Midbrain (tissue), 1 donor: ENCODE results near the gene CCR1.
A peak's percentile ranks its signal among the peaks of the same experiment; 100 is the strongest.

ENCODE experiments used
- DNase-seq: peaks from one replicate; lab custom pipeline; 2025; lab: John Stamatoyannopoulos, UW

The CCR1 gene

DNA sequence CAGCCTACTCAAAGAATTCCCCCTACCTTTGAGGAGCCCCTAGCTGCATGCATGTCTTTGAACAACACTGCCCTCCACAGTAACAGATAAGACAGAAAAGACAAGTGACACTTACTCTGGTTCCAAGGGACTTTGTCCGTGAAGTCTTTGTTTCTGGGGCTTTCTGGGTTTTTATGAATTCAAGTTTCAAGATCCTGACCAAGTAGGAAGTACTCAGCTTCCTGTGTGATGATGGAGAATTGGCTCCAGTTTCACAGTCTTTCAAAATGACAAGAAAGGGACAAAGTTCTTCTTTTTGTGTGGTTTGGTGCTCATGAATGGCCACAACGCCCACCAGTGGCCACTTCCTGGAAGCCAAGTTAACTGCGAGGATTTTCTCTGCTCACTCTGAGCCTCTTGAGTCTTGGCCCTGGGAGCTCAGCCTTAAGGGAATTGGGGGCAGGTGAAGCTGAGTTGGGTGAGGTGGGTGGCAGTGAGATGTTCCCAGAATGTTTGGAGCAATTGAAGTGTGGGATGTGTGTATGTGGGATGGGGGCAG is at the start of gene CCR1:
Gene CCR1 (minus strand): TSS at position 147 of the 538 bp plus-strand sequence. CDS start 4,000 bp downstream, outside the sequence.
- peak; percentile 49 for DNase-seq

DNA sequence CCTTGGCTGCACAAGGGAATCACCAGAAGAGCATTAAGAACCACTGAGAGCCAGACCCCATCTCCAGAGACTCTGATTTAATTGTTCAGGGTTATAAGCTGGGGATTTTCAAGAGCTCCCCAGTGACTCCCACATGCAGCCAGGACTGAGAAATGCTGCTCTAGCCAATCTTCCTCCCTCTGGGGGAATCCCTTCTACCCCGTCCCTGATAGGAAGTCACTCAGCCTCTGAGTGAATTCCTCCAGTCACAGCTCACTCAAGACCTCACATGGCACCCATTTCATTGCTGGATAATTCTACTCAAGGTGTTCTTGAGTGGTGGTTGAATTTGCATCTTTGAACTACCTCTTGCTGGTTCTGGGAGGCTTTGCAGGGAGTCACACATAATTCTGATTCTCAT is 44.9 kb upstream of the CCR1 start:
- no peak for DNase-seq

DNA sequence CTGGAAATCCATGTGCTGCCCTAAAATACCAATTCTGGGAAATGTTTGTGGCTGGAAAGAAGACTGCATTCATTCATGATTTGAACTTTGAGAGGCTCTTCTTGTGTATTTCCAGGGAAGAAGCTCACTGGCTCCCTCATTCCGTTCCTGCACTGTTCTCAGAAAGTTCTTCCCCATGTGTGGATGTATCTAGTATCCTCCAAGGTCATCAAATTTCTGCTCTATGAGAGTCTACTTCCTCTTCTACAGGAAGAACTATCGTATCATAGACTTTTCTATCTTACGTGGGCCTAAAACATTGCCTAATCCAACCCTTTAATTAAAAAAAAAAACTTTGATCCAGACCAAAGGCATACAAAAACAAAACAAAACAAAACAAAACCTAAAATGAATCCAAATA is 37.0 kb upstream of the CCR1 start:
- peak; percentile 1 for DNase-seq

DNA sequence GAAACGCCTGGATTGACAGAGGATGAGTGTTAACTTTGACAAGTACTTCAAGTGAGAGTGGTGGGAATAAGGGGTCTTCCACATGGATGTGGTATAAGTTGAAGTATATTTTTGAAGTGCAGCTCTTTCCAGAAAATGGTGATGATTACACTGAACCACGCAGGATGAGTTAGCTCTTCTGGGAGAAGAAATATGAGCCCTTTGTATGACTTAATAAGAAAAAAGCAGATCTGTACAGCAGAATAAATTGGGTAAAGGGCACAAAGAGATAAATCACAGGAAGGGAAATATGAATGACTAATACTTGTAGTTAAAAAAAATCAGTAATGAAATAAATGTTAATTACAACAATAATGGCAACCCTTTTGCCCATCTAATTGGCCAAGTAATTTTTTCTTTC is 35.4 kb upstream of the CCR1 start:
- no peak for DNase-seq

DNA sequence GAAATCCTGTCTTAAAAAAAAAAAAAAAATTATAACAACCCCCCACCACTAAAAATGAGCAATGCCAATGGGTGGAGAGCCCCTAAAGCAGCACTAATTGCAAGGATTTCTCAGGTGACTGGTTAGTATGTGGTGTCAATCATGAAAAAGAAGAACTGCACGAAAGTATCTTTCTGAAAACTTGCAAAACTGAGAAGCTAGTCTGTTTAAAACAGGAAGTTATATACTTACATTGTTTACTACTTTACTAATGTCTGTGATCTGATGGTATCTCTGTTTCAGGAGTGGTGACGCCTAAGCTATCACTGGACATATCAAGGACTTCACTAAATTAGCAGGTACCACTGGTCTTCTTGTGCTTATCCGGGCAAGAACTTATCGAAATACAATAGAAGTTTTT is 34.0 kb upstream of the CCR1 start, which contains the start of gene CCR3:
Gene CCR3 (plus strand): TSS at position 341 of the 400 bp plus-strand sequence. CDS start 22,699 bp downstream, outside the sequence.
- DNase-seq, result no peak

DNA sequence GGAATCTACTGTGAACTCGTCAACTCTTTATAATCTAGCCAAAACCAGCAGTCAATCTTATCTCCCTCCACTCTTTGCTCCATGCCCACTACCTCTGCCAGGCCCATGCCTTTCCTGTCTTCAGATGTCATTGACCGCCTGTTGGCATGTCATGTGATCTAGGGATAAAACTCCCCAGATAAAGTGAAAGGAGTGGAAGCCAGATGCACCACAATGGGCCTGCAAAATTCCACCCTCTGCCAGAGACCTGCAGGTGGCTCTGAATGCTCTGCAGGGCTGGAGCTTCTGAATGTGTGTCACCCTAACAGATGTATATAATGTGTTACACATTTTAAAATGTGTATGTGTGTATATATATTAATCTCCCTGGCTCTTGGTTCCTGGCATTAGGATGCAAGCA is 31.8 kb upstream of the CCR1 start:
- no peak for DNase-seq

DNA sequence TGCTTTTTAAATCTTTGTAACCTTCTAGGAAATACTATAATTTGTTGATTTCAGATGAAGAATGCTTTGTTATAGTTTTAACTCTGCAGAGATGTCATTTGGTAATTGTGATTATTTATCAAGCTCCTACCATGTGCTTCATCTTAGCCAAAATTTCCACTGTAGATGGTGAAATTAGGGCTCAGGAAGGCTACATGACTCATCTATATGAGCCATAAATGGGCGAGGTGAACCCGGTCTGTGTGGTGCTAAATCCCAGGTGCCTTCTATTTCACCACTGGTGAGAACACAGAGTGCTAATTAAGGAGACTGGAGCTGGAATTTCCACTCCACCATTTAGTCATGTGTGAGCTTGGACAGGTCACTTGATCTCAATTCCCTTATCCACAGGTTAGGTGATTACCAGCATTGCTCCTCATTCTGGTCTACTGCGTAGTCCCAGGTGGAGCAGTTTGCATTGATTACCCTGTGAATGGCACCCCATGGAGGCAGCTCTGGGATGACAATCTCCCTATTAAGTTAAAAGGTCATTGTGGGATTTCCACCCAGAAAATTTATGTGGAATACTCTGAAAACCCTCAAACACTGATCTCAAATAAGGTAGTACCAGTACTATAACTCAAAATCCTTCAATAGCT is 31.3 kb upstream of the CCR1 start:
- DNase-seq, result no peak

DNA sequence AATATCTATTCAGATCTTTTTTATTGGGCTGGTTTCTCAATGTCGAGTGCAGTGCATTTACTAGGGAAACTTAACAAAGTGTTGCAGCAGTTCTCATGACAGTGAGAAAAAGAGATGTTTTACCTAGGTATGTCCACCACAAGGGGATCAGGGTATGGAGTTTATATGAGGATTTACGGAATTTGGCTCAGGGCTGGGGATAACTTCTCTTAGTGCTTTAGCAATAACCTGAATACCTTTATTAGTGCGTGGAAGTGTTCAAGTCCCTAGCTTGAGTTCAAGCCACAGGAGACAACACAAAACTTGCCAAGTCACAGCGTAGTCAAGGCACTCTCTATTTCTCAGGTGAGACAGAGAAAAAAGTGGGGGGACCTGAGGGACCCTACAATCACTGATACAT is 30.3 kb upstream of the CCR1 start:
- no peak for DNase-seq

DNA sequence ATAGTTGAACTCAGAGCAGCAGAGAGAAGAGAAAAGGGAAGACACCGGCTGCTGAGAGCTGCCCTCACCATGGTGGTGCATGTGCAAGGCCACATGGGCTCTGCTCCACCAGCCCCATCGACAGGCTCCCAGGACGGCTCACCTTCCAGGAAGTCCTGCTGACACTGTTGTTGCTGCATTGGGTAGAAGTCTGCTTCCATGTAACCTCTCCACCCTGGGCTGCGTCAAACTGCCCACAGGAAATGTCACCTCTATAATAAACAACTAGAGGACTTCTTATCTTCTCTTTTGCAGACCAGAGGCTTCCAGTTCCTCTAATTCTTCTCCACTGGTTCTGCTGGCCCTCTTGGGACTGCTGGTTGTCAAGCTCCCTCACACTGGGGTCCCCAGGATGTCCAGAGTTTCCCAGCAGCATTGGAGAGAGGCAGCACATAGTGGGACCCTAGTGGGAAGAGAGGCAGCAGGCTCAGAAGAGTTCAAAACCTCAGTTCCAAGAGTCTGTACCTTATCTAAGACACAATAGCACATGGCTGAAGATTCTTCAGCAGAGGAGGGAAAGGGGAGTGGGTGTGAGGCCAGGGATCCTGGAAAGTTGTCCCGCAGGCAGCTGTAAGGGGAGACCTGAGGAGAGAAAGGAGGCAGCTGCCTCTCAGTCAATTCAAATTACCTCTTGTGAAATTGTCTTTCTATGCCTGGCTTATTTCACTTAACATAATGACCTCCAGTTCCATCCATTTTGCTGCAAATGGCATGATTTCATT is 28.4 kb upstream of the CCR1 start:
- no peak for DNase-seq

DNA sequence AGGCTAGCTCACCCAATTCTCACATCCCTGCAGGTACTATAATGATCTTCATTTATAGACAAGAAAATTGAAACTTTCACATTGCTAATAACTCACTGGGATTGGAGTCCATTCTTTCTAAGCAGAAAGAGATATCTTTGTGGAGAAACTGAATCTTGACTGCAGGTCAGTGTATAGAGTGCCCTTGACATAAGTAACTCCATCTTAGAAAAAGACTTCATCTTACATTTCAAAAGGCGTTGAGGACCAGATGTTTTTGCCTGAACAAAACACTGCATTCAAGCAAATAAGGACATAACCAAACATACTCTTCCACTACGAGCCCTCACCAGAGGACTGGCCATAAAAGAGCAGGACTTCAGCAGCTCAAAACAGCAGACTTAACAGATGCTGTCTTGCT is 27.3 kb upstream of the CCR1 start:
- no peak for DNase-seq

DNA sequence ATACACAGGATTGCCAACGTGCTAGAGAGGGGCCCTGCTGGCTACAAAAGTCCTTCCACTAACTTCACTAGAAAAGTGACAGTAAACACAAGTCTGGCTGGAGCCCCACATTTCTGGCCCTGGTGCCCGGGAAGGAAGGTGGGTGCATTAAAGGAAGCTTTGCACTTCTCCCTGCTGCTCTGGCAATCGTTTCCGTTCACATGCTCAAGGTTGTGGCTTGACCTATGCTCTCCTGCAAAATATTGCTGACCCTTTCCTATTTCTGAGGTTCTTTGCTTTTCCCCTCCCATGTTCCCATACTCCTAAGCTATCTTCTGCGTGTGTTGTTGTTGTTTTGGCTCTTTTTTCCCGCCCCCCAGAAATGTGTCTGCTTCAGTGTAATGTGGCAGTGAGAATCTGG is 25.1 kb upstream of the CCR1 start:
- DNase-seq, result no peak

DNA sequence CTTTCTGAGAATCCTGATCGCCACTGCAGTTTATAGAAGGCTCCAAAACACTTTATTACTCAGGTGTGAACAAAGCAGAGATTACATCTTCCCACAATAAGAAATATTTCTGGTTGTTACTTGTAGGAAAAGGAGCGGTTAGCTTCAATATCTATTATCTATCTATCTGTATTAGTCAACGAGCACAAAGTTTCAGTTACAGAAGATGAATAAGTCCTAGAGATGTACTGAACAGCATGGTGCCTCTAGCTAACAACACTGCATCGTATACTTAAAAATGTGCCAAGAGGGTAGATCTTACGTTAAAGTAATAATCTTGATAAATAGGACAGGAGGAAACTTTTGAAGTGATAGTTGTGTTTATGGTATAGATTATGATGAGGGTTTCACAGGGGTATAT is 23.2 kb upstream of the CCR1 start:
- DNase-seq, result no peak

DNA sequence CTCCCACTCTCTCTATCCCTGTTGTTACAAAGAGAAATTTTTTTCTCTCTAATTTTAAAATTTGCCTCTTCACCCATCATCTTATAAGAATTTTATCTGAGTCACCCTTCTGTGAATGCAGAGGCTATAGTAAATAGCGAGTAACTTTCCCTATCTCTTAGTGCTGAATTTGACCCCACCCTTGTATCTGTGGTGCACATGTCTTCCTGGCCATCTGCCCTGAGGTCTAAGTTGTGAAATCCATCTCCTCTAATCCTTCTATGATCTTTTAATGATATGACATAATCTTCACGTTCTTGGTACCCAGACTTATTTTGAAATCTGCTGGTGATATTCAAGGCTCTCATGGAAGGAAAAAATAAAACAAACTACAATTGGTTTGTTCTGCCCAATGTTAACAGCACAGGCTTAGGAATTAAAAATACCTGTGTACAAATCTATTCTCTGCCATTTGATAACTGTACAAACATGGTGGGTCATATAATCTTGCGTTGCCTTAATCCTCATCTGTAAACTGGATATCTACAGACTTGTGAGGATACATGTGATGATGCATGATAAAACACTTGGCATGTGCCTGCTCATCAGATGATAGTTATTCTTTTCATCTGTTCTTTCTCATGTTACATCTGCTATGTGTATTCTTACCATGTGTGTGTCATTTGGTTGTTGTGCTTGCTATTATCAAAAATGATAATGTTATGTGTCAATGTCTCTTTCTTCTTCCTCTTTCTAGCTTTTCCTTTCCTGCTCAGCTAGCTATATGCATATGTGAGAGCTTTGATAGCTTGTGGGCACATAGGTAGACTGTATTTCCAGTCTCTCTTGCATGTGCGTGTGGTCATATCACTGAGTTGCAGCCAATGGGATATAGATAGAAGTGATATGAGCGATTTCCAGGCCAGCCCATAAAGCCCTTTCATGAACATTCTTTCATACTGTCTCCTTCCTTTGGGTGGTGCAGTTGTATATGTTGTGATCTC is 20.4 kb upstream of the CCR1 start:
- DNase-seq, result no peak

DNA sequence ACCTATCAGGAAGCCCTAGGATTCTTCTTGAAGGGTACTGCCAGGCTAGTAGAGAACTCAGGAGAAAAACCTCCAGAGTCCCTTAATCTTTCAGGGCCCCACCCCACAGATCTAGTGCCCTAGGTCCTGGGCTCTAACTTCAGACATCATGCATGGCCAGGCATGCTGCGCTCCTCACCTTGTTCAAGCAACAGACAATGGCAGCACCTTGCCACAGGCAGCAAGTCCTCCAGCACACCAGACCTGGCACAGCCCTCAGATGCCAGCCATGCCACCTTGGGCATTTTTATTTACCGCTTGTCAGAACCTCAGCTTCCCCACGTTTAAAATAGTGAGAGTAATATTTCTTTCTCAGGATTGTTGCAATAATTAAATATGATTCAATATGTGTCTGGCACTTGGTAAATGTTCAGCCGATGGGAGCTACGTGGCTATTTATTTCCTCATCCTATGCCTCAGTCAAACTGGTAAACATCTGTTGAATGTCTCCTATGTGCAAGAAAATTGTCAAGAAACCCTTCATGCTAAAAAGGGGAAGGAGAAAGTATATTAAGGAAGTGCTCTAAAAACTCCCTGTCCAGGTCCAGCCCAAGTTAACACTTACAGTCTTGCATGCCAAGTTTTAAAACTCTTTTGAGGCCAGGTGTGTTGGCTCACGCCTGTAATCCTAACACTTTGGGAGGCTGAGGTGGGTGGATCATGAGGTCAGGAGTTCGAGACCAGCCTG is 14.5 kb upstream of the CCR1 start:
- no peak for DNase-seq

DNA sequence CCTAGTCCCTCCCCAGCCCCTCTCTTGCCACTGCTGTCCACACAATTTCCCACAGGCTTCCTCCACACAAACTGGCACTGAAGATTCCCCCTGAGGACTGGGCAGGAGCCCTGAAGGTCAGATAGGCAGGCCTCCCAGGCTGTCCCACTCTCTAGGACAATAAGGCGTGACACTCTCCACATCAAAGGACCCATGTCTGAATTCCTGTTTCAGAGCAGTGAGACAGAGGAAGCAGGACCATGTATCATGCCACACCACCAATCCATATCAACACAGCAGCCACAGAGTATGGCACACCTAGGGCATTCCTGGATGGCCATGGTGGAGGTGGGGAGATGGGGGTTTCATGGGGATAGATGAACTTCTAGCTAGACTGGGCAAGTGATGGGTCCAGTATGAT is 13.8 kb upstream of the CCR1 start:
- no peak for DNase-seq

DNA sequence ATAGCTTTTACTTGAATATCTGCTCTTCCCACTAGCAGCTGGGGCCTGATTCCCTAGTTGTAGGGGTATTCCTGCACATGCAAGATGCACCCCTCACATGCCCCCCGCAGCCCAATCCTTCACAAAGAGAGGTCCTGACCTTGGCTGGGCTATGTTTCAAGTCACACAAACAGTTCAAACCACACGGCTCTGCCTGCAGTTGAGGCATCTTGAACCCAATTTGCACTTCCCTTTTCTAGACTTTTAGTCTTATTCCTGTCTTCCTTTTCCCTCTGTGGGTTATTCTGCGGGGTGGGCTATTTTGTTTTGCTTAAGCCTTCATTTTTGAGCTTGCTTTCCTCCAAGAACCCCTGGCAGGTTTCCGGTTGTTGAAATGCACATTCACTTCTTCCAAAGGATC is 13.3 kb upstream of the CCR1 start:
- DNase-seq, result no peak

DNA sequence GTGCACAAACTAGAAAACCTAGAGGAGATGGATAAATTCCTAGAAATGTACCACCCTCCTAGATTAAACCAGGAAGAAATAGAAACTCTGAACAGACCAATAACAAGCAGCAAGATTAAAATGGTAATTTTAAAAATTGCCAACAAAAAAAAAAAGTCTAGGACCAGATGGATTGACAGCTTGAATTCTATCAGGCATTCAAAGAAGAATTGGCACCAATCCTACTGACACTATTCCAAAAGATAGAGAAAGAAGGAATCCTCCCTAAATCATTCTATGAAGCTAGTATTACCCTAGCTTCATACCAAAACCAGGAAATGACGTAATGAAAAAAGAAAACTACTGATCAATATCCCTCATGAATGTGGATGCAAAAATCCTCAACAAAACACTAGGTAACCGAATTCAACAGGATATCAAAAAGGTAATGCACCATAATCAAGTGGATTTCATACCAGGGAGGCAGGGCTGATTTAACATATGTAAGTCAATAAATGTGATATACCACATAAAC is 10.1 kb upstream of the CCR1 start:
- DNase-seq, result no peak

DNA sequence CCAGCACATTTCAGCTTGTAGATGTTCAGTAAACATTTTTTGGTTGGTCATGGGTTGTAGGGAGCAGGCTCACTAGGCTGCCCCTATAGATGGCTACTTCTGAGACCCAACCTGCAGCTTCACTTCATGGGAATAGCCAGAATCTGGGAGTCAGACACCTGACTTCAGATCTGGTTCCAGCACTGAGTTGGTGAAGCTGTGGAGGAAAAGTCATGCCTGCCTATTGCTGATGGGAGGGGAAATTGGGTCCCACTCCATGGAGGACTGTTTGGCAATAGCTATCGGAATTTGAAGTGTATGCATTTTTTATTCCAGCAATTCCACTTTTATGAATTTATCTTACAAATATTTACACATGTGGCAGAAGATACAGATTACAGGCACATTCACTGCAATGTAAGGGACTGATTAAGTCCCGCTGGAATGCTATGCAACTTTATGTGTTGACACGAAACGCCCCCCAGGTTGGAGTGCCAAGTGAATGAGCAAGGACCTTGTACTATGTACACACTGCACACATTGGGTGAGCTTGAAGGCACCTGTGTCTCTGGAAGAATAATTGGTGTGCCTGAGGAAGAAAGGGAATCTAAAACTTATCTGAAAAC is 7.8 kb upstream of the CCR1 start:
- no peak for DNase-seq

DNA sequence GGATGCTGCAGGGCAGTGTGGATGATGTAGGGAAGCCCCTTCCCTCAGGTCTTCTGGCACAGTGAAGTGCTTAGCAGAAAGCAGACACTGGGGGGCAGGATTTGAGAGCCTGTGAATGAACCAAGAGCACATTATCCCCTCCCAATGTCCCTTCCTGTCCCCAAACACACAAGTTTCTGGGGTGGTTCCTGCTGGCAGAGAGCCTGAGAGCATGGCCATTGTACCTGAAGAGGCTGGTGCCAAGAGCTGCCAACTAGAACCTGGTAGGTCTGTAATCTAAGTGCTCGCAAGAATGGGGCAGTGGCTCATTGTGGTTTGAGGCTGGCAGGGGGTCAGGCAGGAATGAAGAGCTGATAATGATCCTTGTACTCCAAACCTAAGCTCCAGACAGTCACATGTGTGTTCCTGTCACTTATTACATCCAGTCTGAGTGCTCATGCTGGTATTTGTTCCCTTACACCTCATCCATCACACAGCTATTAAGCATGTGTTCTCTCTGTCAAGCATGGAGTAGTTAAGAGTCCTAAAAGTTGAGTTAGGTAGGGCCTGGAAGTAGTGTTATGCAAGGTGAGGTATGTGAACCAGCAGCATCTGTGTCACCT is 6.7 kb upstream of the CCR1 start:
- no peak for DNase-seq

DNA sequence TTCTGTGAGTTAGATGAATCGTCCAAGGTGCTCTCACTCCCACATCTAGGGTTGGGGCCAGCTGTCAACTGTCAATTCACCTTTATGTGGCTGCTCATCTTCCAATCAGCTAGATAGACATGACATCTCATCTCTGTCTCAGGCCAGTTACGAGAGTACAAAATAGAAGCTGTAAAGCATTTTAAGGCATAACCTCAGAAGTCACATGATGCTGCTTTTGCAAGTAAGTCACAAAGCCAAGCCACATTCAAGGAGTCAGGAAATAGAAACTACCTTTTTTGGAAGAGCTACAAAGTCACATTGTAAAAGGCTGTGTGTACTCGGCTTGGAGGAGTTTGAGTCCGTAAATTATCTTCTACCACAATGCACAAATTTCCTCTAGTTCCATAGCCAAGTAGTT is 5.1 kb upstream of the CCR1 start:
- no peak for DNase-seq
